ENCODE measurements around the gene REPS1. TPM values are rescaled to one million over a fixed set of nuclear protein-coding genes. Genes with fewer than 3 reads are reported as not detected.
"Not testable (repeated sequence)": the region's sequence is repeated elsewhere in the genome, so short reads cannot be mapped to it uniquely, and the experiment has no call there.

The REPS1 gene
- total RNA-seq, 1 experiment from 2014 or later, result 63.4 TPM

DNA sequence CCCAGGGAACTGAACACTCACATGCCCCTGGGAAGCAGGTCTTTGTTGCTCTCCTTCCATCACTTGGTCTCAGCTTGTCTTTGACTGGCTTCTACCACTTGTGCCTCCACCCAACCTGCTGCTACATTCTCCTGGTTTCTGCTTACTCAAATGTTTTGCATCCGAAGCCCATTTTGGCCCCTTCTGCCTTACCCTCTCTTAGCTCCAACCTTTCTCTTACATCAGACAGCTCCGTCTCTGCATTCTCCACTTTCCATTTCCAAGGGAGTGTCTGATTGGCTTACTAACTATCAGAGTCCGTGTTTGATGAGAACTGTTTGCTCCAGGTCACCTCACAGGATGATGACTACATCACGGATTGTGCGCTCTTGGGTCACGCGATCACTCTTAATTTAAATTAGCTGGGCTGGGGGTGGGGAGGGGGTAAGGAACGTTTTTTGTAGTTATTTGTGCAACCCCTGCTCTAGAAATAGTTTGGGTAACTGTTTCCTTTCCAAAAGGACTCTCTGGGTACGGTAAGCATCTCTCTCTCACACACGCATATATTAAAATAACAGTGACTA, 39.6 kb upstream of the REPS1 start:
- Histone ChIP-seq H3K4me1 (ENCODE audit: insufficient read depth, low read length, poor library complexity, severe bottlenecking) (peaks cover 19% of the 10 kb centered on the region), H3K27me3 (replicated peaks; ENCODE audit: insufficient read depth, low read depth, low read length, poor library complexity) (no peaks in the 10 kb centered on the region), H3K9me3 (ENCODE audit: low read depth, low read length, poor library complexity, severe bottlenecking) (no peaks in the 10 kb centered on the region), H3K4me3 (ENCODE audit: low read depth, low read length, poor library complexity, severe bottlenecking) (peak overlapping the region; percentile 77), H3K27ac (ENCODE audit: low read depth, low read length, poor library complexity, severe bottlenecking) (peak overlapping the region; percentile 81), H3K36me3 (ENCODE audit: insufficient read depth, low read length, poor library complexity, severe bottlenecking) (no peaks in the 10 kb centered on the region)
- DNase-seq (ENCODE audit: low spot score), result peak; percentile 13
- ChIA-PET CTCF (no interaction called here), POLR2A (ENCODE audit: low non-redundant PET) (no interaction called here)
- BruUV-seq (replicated peaks), result no TSS peak
- no peak for TF ChIP-seq EZH2 (IDR thresholded peaks at IDR 0.05; ENCODE audit: borderline replicate concordance, low read depth, low read length, poor library complexity, severe bottlenecking)
- TF ChIP-seq, protein P1, sequence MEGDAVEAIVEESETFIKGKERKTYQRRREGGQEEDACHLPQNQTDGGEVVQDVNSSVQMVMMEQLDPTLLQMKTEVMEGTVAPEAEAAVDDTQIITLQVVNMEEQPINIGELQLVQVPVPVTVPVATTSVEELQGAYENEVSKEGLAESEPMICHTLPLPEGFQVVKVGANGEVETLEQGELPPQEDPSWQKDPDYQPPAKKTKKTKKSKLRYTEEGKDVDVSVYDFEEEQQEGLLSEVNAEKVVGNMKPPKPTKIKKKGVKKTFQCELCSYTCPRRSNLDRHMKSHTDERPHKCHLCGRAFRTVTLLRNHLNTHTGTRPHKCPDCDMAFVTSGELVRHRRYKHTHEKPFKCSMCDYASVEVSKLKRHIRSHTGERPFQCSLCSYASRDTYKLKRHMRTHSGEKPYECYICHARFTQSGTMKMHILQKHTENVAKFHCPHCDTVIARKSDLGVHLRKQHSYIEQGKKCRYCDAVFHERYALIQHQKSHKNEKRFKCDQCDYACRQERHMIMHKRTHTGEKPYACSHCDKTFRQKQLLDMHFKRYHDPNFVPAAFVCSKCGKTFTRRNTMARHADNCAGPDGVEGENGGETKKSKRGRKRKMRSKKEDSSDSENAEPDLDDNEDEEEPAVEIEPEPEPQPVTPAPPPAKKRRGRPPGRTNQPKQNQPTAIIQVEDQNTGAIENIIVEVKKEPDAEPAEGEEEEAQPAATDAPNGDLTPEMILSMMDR (conservative IDR thresholded peaks at IDR 0.05; ENCODE audit: low read depth, low read length), result no peak
- intact Hi-C loops (cut with micrococcal nuclease; ENCODE audit: unreplicated experiment), result no loop called here

DNA sequence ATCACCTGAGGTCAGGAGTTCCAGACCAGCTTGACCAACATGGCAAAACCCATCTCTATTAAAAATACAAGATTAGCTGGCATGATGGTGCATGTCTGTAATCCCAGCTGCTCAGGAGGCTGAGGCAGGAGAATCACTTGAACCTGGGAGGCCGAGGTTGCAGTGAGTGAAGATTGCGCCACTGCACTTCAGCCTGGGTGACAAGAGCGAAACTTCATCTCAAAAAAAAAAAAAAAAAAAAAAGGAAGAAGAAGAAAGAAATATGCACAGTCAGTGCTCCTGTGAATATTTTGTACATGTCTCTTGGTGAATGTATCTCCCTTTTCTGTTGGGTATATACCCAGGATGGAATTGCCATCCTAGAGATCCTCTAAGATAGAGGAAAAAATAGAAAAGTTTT, 37.4 kb upstream of the REPS1 start:
- CTCF ChIA-PET; H3K36me3 ChIP-seq (ENCODE audit: insufficient read depth, low read length, poor library complexity, severe bottlenecking); DNase-seq (ENCODE audit: low spot score); H3K27ac ChIP-seq (ENCODE audit: low read depth, low read length, poor library complexity, severe bottlenecking); H3K27me3 ChIP-seq (replicated peaks; ENCODE audit: insufficient read depth, low read depth, low read length, poor library complexity); BruUV-seq (replicated peaks); H3K9me3 ChIP-seq (ENCODE audit: low read depth, low read length, poor library complexity, severe bottlenecking); intact Hi-C loops (cut with micrococcal nuclease; ENCODE audit: unreplicated experiment); POLR2A ChIA-PET (ENCODE audit: low non-redundant PET); H3K4me3 ChIP-seq (ENCODE audit: low read depth, low read length, poor library complexity, severe bottlenecking): not testable (repeated sequence)
- peaks cover 12% of the 10 kb centered on the region for H3K4me1 ChIP-seq (ENCODE audit: insufficient read depth, low read length, poor library complexity, severe bottlenecking)

DNA sequence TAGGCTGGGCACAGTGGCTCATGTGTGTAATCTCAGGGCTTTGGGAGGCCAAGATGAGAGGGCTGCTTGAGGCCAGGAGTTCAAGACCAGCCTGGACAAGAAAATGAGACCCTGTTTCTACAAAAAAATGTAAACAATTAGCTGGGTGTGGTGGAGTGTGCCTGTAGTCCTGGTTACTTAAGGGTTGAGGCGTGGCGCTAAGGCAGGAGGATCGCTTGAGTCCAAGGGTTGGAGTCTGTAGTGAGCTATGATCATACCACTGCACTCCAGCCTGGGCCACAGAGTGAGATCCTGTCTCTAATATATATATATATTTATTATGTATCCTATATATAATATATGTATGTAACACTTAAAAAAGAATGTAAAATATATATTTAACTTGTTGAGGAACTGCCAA, 32.6 kb upstream of the REPS1 start:
- Histone ChIP-seq H3K27me3 (replicated peaks; ENCODE audit: insufficient read depth, low read depth, low read length, poor library complexity) (no peaks in the 10 kb centered on the region), H3K4me1 (ENCODE audit: insufficient read depth, low read length, poor library complexity, severe bottlenecking) (no peaks in the 10 kb centered on the region), H3K36me3 (ENCODE audit: insufficient read depth, low read length, poor library complexity, severe bottlenecking) (no peaks in the 10 kb centered on the region), H3K27ac (ENCODE audit: low read depth, low read length, poor library complexity, severe bottlenecking) (no peak overlapping the region), H3K4me3 (ENCODE audit: low read depth, low read length, poor library complexity, severe bottlenecking) (no peak overlapping the region), H3K9me3 (ENCODE audit: low read depth, low read length, poor library complexity, severe bottlenecking) (no peaks in the 10 kb centered on the region)
- no peak for DNase-seq (ENCODE audit: low spot score)
- CTCF ChIA-PET, result no interaction called here
- no peak for TF ChIP-seq EZH2 (IDR thresholded peaks at IDR 0.05; ENCODE audit: borderline replicate concordance, low read depth, low read length, poor library complexity, severe bottlenecking)
- TF ChIP-seq, protein P1 (conservative IDR thresholded peaks at IDR 0.05; ENCODE audit: low read depth, low read length), result no peak
- POLR2A ChIA-PET (ENCODE audit: low non-redundant PET), result no interaction called here
- intact Hi-C loops (cut with micrococcal nuclease; ENCODE audit: unreplicated experiment), result no loop called here
- BruUV-seq (replicated peaks), result no TSS peak

DNA sequence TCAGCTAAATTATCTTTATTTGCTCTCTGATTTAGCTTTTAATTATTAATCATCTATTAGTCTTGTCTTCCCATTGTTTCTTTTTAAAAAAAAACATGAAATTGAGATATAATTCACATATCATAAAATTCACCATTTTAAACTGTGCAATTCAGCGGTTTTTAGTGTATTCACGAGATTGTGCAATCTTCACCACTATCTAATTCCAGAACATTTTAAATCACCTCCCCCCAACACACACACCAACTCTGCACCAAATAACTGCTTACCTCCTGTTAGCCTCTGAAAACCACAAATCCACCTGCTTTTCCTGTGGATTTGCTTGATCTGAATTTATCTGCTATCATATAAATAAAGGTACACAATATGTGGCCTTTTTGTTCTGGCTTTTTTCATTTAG, 31.7 kb upstream of the REPS1 start:
- Histone ChIP-seq H3K36me3 (ENCODE audit: insufficient read depth, low read length, poor library complexity, severe bottlenecking) (no peaks in the 10 kb centered on the region), H3K9me3 (ENCODE audit: low read depth, low read length, poor library complexity, severe bottlenecking) (no peaks in the 10 kb centered on the region), H3K4me1 (ENCODE audit: insufficient read depth, low read length, poor library complexity, severe bottlenecking) (no peaks in the 10 kb centered on the region), H3K27ac (ENCODE audit: low read depth, low read length, poor library complexity, severe bottlenecking) (no peak overlapping the region), H3K27me3 (replicated peaks; ENCODE audit: insufficient read depth, low read depth, low read length, poor library complexity) (no peaks in the 10 kb centered on the region), H3K4me3 (ENCODE audit: low read depth, low read length, poor library complexity, severe bottlenecking) (no peak overlapping the region)
- CTCF ChIA-PET, result no interaction called here
- DNase-seq (ENCODE audit: low spot score), result no peak
- intact Hi-C loops (cut with micrococcal nuclease; ENCODE audit: unreplicated experiment), result no loop called here
- POLR2A ChIA-PET (ENCODE audit: low non-redundant PET), result no interaction called here
- BruUV-seq (replicated peaks), result no TSS peak
- TF ChIP-seq, protein P1 (conservative IDR thresholded peaks at IDR 0.05; ENCODE audit: low read depth, low read length), result no peak
- no peak for TF ChIP-seq EZH2 (IDR thresholded peaks at IDR 0.05; ENCODE audit: borderline replicate concordance, low read depth, low read length, poor library complexity, severe bottlenecking)
